Activated CD4-positive, alpha-beta T cell treated with anti-CD3 and anti-CD28 coated beads, Interleukin-2, Interleukin-4, amounts not matched to agents 100 ng/mL and 50 ng/mL, durations not matched to agents 16 hours and 8 hours (primary cell): ENCODE results near the gene TRMT112.
A peak's percentile ranks its signal among the peaks of the same experiment; 100 is the strongest.

Source experiments
- DNase-seq: peaks from one replicate; pipeline ENCODE4 v3.0.0-alpha.2; 2020; ENCODE audit warnings: low spot score

TRMT112 gene

DNA sequence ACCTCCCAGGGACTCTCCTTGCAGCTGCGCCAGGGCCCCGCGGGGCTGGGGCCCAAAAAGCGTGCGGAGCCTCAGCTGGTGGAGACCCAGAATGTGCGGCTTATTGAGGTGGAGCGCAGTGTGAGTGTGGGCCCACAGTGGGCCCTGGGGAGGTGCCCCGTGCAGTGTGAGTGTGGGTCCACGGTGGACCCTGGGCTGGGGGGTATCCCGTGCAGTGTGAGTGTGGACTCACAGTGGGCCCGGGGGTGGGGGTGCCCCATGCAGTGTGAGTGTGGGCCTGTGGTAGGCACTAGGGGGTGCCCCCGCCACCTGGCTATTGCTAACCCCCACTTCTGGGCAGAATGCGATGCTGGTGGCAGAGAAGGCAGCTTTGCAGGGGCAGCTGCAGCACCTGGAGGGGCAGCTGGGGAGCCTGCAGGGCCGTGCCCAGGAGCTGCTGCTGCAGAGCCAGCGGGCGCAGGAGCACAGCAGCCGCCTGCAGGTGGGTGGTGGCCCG is 33.8 kb upstream of the TRMT112 start:
- DNase-seq = no peak

DNA sequence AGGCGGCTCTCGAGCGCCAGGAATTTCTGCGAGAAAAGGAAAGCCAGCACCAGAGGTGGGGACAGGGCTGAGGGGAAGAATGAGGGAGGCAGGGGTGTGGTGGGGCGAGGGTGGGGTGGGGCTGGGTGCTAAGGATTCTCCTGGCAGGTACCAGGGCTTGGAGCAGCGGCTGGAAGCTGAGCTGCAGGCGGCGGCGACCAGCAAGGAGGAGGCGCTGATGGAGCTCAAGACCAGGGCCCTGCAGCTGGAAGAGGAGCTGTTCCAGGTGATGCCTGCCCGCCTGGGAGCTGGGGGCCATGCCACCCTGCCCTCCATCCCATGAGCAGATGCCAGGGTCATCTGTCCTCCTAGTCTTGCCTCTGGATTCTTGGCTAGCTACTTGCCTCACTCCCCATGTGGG is 32.0 kb upstream of the TRMT112 start:
- DNase-seq = no peak

DNA sequence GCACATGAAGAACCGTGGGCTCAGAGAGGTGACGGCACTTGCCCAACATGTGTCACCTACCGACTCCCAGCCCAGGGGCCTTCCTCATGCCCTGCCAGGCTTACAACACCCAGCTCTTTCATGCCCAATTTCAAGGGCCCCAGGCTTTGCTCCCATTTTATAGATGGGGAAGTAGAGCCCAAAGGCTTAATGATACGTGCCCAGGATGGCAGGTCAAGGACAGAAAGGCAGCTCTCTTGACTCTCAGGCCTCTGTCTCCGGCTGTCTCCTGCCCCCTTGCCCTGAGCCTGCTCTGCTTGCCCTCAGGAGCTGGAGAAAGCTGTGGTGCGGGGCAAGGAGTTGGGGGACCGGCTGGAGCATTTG is 31.6 kb upstream of the TRMT112 start:
- no peak for DNase-seq

DNA sequence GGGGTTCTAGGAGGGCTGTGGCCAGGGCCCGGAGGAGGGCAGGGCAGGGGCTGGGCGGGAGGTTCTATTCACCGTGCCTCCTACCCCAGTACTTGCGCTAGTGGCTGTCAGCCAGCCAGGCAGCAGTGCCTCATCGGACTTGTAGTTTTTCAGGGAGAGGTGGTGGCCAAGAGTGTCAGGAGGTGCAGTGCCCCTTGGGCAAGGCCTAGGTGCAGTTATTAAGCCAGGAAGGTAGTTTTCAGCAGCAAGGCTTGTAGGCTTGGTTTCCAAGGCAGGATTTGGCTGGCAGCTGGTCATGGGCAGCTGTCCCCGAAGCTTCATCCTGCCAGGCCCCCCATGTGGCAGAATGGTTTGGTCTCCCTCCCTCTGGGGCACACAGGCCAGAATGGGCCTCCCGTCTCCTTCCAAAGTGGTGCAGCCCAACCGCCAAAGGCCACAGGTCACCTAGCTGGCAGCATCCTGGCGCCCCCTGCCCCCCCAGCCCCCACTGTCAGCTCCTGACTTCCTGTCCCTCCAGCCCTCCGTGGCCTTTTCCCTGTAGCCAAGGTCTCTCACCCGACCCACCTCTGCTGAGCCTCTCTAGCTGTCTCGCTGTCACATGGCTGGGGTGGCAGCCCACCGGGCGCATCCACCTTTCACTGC is 31.1 kb upstream of the TRMT112 start:
- DNase-seq = no peak

DNA sequence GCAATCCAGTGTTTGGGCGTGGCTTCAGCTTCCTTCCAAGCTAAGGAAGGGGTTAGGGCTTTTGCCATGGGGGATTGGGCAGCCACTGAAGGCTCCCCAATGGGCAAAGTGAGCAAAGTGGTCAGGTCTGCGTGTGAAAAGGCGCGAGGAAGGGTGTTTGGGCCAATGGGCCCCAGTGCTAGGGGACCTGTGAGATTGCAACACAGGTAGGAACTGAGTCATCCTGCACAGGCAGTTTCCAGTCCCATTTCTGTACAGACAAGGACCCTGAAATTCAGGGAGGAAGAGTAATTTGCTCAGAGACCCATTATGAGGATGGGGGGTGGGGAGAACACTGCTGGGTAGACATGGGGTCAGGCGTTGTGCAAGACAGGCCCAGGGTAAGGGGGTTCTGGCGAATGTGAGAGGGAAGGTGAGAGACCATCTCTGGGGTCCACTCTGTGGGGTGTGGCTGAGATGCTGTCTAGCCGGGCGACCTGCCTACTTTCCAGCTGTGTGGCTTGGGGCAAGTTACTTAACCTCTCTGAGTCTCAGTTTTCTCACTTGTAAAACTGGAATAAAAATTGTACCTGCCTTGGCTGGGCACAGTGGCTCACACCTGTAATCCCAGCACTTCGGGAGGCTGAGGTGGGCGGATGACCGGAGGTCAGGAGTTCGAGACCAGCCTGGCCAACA is 30.0 kb upstream of the TRMT112 start:
- no peak for DNase-seq

DNA sequence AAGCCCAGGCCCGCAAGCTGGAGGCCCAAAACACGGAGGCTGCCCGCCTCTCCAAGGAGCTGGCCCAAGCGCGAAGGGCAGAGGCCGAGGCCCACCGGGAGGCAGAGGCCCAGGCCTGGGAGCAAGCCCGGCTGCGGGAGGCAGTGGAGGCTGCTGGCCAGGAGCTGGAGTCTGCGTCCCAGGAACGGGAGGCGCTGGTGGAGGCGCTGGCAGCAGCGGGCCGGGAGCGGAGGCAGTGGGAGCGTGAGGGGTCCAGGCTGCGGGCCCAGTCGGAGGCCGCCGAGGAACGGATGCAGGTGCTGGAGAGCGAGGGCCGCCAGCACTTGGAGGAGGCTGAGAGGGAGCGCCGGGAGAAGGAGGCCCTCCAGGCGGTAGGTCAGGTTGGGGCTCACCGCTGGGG is 27.4 kb upstream of the TRMT112 start:
- no peak for DNase-seq

DNA sequence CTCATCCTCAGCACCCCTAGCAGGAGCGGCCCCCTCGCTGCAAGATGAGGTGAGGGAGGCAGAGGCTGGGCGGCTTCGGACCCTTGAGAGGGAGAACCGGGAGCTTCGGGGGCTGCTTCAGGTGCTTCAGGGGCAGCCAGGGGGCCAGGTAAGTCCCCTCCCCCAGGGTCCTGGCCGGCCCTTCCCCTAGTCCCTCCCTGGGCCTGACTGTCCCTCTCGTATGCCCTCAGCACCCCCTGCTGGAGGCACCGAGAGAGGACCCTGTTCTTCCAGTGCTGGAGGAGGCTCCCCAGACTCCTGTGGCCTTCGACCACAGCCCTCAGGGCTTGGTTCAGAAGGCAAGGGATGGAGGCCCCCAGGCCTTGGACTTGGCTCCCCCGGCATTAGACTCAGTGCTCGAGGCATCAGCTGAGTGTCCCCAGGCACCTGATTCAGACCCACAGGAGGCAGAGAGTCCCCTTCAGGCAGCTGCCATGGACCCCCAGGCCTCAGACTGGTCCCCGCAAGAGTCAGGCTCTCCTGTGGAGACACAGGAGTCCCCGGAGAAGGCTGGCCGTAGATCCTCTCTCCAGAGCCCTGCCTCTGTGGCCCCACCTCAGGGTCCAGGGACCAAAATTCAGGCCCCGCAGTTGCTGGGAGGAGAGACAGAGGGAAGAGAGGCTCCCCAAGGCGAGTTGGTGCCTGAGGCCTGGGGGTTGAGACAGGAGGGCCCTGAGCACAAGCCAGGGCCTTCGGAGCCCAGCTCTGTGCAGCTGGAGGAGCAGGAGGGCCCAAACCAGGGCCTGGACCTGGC is 26.6 kb upstream of the TRMT112 start:
- no peak for DNase-seq

DNA sequence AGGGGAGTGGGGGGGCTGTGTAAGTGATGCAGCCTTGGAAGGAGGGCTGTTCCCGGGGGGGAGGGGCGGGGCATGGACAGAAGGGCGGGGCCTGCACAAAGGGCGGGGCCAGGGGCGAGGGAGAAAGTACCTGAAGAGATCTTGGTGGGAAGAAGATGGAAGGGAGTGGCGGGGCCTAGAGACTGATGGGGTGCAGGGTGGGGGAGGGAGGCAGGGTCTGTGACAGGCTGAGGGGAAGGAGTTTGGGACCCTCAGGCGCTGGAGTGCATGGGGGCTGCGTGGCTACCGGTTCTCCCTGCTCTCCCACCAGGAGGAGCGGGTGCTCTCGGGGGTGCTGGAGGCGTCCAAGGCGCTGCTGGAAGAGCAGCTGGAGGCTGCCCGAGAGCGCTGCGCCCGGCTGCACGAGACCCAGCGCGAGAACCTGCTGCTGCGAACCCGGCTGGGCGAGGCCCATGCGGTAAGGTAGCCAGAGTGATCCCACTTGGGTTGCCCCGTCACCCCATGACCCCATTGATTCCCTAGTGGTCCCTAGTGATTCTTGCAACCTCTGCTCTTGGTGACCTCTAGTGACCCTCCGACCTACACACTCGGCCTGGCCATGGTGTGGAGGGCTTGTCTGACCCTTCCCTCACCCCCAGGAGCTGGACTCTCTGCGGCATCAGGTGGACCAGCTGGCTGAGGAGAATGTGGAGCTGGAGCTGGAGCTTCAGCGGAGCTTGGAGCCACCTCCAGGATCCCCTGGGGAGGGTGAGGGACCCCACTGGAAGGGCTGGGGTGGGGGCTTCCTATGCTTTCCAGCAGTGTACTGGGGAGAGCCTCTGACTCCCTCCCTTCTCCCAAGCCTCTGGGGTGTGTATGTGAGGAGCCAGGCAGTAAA is 25.7 kb upstream of the TRMT112 start:
- no peak for DNase-seq

DNA sequence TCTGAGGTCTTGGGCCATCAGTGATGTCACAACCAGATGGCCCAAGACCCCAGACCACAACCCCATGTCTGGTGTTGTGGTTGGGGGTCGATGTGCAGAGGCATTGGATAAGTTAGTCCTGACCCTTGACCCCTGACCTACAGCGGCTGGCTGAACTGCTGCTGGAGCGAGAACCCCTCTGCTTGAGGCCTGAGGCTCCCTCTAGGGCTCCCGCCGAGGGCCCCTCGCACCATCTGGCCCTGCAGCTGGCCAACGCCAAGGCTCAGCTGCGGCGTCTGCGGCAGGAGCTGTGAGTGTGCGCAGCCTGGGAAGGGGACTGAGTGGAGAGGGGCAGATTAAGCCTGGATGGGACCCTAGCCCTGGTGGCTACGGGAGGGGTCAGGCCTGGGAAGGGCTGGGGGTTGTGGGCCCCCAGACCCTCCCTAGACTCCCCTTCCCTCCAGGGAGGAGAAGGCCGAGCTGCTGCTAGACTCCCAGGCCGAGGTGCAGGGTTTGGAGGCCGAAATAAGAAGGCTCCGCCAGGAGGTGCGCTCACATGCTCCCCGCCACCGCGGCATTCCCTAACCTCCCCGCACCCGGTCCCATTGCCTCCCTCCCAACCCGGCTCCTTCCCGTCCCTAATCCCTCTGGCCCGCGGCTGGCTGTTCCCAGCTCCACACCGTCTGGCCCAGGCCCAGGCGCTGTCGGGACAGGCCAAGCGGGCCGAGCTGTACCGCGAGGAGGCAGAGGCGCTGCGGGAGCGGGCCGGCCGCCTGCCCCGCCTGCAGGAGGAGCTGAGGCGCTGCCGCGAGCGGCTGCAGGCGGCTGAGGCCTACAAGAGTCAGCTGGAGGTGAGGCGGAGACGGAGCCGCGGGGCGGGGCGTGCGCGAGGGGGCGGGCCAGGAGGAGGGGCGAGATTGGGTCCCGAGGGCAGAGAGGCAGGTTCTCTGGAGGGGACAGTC is 24.8 kb upstream of the TRMT112 start:
- DNase-seq = peak; percentile 92

DNA sequence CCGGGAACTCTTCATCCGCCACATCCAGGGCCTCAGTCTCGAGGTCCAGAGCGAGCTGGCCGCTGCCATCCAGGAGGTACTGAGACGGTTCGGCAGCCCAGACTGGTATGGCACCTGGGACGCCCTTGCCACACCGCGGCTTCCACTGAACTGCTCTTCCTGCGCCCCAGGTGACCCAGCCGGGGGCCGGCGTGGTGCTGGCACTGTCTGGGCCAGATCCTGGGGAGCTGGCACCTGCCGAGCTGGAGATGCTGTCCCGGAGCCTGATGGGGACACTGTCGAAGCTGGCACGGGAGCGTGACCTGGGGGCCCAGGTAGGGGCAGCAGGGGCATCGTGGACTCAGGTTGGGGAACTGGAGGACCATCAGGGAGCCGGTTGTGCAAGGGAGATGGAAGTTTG is 24.1 kb upstream of the TRMT112 start:
- no peak for DNase-seq

DNA sequence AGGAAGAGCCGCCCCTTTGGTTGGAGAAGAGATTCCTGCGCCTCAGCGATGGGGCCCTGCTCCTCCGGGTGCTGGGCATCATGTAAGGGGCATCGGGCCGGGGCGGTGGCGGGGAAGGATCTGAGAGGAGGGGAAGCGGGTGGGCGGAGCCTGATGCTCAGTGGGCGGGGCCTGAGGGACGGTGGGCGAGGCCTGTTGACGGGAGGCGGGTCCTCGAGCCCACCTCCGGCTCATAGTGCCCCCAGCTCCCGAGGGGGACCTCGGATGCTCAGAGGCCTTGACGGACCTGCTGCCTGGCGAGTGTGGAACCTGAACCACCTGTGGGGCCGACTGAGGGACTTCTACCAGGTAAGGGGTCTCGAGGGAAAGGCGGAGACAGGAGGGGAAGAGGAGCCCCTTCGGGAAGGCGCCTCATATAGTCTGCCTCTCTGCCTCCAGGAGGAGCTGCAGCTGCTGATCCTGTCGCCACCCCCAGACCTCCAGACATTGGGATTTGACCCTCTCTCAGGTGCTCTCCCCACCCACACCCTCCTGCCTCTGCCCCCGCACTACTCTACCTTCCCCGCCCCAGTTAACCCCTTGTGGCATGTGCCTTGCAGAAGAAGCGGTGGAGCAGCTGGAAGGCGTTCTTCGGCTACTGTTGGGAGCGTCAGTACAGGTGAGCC is 23.4 kb upstream of the TRMT112 start:
- peak; percentile 85 for DNase-seq

DNA sequence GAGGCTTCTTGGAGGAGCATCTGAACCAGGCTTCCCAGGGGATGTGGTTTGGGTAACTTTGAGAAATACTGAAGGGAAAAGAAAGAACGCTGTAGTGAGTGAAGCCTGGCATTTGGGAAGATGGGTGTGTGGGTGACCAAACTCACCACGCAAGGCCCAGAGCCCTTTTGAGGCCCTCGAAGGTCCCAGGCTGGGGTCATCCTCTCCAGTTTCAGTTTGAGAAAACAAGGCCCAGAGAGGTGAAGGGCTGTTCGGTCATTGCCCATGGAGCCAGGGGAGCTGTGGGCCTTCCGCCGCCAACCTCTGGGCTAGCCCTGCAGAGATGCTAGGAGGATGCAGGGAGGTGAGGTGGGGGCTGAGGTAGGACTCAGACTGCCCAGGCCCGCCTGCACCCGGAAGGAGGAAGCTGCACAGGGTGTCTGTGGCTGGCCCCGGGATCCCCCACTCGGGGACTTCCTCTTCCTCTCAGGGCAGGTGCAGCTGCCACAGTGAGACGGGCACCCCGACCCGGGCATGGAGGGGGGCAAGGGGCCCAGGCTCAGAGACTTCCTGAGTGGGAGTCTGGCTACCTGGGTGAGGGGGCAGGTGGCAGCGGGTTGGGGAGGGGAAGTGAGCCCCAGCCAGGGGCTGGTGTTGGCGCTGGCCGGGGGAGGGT is 22.5 kb upstream of the TRMT112 start, which contains the start of gene CCDC88B:
TSS of gene CCDC88B (plus strand) at position 451 of the 655 bp plus-strand sequence. CDS start at position 514, 63 bp downstream.
- DNase-seq = peak; percentile 88

DNA sequence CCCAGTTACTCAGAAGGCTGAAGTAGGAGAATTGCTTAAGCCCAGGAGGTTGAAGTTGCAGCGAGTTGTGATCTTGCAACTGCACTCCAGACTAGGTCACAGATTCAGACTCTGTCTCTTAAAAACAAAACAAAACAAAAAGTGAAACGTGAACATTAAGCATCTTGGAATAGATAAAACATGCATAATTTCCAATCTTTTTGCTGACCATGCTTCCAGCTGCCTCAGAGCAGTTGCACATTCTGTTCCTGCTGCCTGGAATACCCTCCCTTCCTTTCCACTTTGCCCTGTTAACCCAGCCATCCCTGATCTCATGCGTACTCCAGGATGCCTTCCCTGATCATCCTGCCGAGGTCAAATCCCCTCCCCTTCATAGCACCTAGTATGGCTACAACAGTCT is 21.9 kb upstream of the TRMT112 start:
- DNase-seq = no peak

DNA sequence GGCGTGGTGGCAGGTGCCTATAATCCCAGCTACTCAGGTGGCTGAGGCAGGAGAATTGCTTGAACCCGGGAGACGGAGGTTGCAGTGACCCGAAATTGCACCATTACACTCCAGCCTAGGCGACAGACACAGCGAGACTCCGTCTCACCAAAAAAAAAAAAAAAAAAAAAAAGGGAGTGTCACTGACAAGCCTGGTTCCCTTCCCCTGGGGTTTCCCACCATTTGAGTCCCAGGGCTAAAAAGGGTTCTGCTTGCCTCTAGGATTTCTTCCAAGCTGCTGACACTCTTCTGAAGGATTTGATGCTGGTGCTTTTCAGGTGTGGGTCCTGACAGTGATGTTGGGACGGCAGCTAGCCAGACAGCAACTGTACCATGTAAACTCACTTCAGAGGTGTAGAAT is 21.4 kb upstream of the TRMT112 start:
- no peak for DNase-seq

DNA sequence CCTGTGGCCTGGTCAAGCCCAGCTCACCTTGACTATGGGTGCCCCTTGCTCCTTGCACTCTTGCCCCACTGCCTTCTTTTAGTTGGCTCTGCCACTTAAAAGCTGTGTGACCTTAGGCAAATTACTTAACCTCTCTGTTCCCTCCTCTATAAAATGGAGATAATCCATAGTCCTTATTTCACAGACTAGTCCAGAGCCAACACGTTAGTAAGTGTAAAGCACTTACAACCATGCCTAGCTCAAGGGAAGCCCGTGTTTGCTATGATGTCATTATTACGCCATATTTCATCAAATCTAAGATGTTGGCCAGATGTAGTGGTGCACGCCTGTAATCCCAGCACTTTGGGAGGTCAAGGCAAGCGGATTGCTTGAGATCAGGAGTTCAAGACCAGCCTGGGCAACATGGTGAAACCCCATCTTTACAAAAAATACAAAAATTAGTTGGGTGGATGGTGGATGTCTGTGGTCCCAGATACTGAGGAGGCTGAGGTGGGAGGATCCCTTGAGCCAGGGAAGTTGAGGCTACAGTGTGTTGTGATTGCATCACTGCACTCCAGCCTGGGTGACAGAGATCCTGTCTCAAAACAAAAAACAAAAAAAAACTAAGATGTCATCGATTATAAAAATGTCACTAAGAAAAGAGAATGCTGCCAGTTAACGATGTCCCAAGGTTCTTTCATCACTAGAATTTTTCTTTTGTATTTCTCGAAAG is 20.3 kb upstream of the TRMT112 start:
- DNase-seq = no peak

DNA sequence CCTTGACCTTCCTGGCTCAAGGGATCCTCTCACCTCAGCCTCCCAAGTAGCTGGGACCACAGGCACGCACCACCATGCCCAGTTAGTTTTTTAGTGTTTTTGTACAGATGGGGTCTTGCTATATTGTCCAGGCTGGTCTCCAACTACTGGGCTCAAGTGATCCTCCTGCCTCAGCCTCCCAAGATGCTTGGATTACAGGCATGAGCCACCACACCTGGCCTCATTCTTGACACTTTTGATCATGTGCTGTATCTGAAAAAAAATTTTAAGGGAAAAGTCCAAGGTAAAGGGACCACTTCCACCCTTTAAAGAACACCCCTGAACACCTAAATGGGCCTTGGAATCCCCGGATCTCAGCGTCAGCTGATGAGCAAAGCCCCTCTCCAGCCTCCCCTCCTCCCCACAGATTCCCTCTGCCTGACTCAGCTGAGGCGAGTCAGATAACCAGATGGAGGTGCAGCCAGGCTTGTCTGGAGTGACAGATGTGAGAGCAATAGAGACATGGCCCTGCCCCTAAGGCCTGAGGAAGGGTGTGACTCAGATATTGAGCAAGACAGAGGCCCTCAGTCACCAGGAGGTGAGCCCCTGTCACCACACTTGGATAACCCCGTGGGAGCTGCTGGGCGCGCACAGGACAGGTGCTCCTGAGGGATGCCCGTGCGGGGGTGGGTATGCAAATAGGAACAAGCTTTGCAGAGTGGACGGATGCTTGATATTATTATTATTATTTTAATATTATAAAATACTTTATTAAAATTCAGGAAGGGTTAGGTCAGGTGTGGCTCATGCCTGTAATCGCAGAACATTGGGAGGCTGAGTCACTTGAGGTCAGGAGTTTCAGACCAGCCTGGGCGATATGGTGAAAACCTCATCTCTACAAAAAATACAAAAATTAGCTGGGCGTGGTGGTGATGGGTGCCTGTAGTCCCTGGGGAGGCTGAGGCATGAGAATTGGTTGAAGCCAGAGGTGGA is 17.7 kb upstream of the TRMT112 start:
- peak; percentile 60 for DNase-seq

DNA sequence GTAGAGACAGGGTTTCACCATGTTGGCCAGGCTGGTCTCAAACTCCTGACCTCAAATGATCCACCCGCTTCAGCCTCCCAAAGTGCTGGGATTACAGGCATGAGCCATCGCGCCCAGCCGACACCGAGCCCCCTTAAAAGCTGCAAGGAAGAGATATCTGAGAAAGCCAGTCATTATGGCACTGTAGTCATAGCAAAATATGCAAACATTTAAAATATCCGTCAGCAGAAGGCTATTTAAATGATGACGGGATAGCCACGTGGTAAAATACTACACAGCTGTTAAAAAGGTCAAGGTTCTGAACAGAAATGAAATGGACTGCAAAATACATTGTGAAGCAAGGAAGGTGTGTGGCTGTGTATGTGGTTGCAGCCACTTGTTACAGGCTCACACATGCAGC is 16.2 kb upstream of the TRMT112 start:
- no peak for DNase-seq
